Osteocyte (in vitro differentiated cells): ENCODE data around the gene CYFIP1. TPM values are rescaled to one million over a fixed set of nuclear protein-coding genes. Genes with fewer than 3 reads are reported as not detected.

Experiments used
- DNase-seq: peaks from one replicate; pipeline ENCODE4 v3.0.0; 2021; ENCODE audit warnings: mixed read lengths; ENCODE audit not compliant: unreplicated experiment; ENCODE audit errors: extremely low spot score
- H3K27ac Mint-ChIP-seq: one replicate; pipeline ENCODE4 v1.8.0; 2021; ENCODE audit warnings: mild to moderate bottlenecking, mixed read lengths; ENCODE audit not compliant: unreplicated experiment
- H3K27me3 Mint-ChIP-seq: one replicate; pipeline ENCODE4 v1.8.0; 2021; ENCODE audit warnings: mixed read lengths; ENCODE audit not compliant: unreplicated experiment
- H3K36me3 Mint-ChIP-seq: one replicate; pipeline ENCODE4 v1.8.0; 2021; ENCODE audit warnings: mixed read lengths; ENCODE audit not compliant: unreplicated experiment
- H3K4me1 Mint-ChIP-seq: one replicate; pipeline ENCODE4 v1.8.0; 2021; ENCODE audit warnings: mixed read lengths; ENCODE audit not compliant: unreplicated experiment
- H3K4me3 Mint-ChIP-seq: one replicate; pipeline ENCODE4 v1.8.0; 2021; ENCODE audit warnings: mild to moderate bottlenecking, moderate library complexity, mixed read lengths; ENCODE audit not compliant: unreplicated experiment
- H3K9me3 Mint-ChIP-seq: one replicate; pipeline ENCODE4 v1.8.0; 2021; ENCODE audit warnings: mixed read lengths; ENCODE audit not compliant: unreplicated experiment
- total RNA-seq: library from RNA; stranded (reverse); gene quantifications from 2 replicates; pipeline ENCODE4 v1.2.1, GENCODE V29; 2021
- TF ChIP-seq, protein P1 (sequence below): fragments of 200-600 bp; sonication (generic); IDR thresholded peaks from 2 replicates; pipeline ENCODE4 v1.5.0; 2021; ENCODE audit warnings: antibody characterized with exemption, mild to moderate bottlenecking, moderate library complexity

Gene CYFIP1
- total RNA-seq, 1 donor from 2014 or later: 118 TPM

GRCh38 chr15:22863356-22863755, 116.8 kb downstream of the CYFIP1 start:
- Mint-ChIP-seq H3K27me3 (no peaks in the 10 kb centered on the region), H3K4me1 (peaks cover 13% of the 10 kb centered on the region), H3K4me3 (no peak overlapping the region), H3K27ac (no peak overlapping the region), H3K36me3 (peaks cover 62% of the 10 kb centered on the region), H3K9me3 (no peaks in the 10 kb centered on the region)
- TF ChIP-seq, protein P1, sequence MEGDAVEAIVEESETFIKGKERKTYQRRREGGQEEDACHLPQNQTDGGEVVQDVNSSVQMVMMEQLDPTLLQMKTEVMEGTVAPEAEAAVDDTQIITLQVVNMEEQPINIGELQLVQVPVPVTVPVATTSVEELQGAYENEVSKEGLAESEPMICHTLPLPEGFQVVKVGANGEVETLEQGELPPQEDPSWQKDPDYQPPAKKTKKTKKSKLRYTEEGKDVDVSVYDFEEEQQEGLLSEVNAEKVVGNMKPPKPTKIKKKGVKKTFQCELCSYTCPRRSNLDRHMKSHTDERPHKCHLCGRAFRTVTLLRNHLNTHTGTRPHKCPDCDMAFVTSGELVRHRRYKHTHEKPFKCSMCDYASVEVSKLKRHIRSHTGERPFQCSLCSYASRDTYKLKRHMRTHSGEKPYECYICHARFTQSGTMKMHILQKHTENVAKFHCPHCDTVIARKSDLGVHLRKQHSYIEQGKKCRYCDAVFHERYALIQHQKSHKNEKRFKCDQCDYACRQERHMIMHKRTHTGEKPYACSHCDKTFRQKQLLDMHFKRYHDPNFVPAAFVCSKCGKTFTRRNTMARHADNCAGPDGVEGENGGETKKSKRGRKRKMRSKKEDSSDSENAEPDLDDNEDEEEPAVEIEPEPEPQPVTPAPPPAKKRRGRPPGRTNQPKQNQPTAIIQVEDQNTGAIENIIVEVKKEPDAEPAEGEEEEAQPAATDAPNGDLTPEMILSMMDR: no peak
- DNase-seq: no peak

- H3K27me3 Mint-ChIP-seq: no peaks in the 10 kb centered on the region
- H3K4me3 Mint-ChIP-seq: no peak overlapping the region
- no peaks in the 10 kb centered on the region for H3K9me3 Mint-ChIP-seq
- peaks cover 13% of the 10 kb centered on the region for H3K4me1 Mint-ChIP-seq
- DNase-seq: no peak
- peaks cover 53% of the 10 kb centered on the region for H3K36me3 Mint-ChIP-seq
- TF ChIP-seq, protein P1: no peak
- H3K27ac Mint-ChIP-seq: no peak overlapping the region
Measured at GRCh38 chr15:22861161-22861560, 119.0 kb downstream of the CYFIP1 start.

DNA sequence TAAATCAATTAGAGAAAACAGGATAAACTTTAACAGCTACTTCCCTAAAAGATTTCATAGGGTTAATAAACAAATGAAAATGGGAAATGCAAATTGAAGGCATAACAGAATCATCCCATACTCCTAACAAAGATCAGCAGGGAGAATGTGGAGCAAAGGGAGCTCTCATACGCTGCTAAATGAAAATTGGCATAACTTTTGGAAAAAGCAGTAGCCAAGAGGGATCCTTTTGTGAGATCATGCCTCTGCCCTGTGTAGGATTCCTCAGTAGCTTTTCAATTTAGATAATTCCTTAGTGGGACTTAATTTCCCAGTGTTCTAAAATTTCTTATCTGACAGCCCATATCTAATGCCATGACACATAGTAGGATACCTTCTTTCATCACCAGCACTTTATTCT, 123.5 kb downstream of the CYFIP1 start:
- no peaks in the 10 kb centered on the region for H3K4me1 Mint-ChIP-seq

GRCh38 chr15:22855791-22856190, 124.4 kb downstream of the CYFIP1 start:
- Mint-ChIP-seq H3K4me1 (no peaks in the 10 kb centered on the region), H3K27me3 (no peaks in the 10 kb centered on the region), H3K36me3 (peaks cover 44% of the 10 kb centered on the region), H3K9me3 (no peaks in the 10 kb centered on the region), H3K4me3 (no peak overlapping the region), H3K27ac (no peak overlapping the region)
- no peak for DNase-seq
- TF ChIP-seq, protein P1: no peak

More for the DNA sequence above, 123.5 kb downstream of the CYFIP1 start:
- Mint-ChIP-seq H3K4me3 (no peak overlapping the region), H3K36me3 (peaks cover 46% of the 10 kb centered on the region), H3K9me3 (no peaks in the 10 kb centered on the region), H3K27ac (no peak overlapping the region), H3K27me3 (no peaks in the 10 kb centered on the region)
- TF ChIP-seq, protein P1: no peak
- no peak for DNase-seq

DNA sequence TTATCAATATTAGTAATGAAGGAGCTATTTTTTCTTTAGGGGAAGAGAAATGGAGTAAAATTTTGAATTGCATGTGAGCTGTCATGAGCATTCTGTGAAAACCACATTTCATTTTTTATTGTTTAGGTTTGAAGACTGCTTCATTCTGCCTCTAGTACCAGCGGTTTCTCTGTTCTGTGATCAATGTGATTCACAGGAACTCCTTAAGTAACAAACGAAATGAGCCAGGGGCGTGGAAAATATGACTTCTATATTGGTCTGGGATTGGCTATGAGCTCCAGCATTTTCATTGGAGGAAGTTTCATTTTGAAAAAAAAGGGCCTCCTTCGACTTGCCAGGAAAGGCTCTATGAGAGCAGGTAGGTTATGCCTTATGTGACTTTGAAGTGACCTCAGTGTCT, 128.7 kb downstream of the CYFIP1 start:
- H3K4me1 Mint-ChIP-seq: no peaks in the 10 kb centered on the region
- H3K27me3 Mint-ChIP-seq: no peaks in the 10 kb centered on the region
- peaks cover 26% of the 10 kb centered on the region for H3K36me3 Mint-ChIP-seq
- TF ChIP-seq, protein P1: no peak
- H3K9me3 Mint-ChIP-seq: no peaks in the 10 kb centered on the region
- H3K27ac Mint-ChIP-seq: no peak overlapping the region
- no peak overlapping the region for H3K4me3 Mint-ChIP-seq
- no peak for DNase-seq
